ENCODE results near the gene METAP2. TPM values are rescaled to one million over a fixed set of nuclear protein-coding genes. Genes with fewer than 3 reads are reported as not detected.

METAP2 gene
- polyA plus RNA-seq, 1 donor (not counting 4 experiments of a cell fraction or from before 2014, with no cell fraction given) = 103 TPM

- FAIRE-seq (no peak), DNase-seq (ENCODE audit: low read depth, low spot score) (no peak)
- dilution Hi-C loops (cut with MboI; ENCODE audit: extremely low pct_ligation_motif_present, low sequenced_read_pairs) = no loop called here
- Histone ChIP-seq H3K4me2 (ENCODE audit: control insufficient read depth, extremely low read depth, insufficient read depth, low read depth, low read length) (peak overlapping the region; percentile 68), H3K79me2 (ENCODE audit: control insufficient read depth, insufficient read depth, low read length) (no peaks in the 10 kb centered on the region), H3K4me1 (ENCODE audit: control insufficient read depth, extremely low read depth, insufficient read depth, low read length) (peaks cover 5% of the 10 kb centered on the region), H4K20me1 (ENCODE audit: control insufficient read depth, extremely low read depth, insufficient read depth, low read length) (no peaks in the 10 kb centered on the region), H3K27me3 (ENCODE audit: control insufficient read depth, extremely low read depth, insufficient read depth, low read length) (peaks cover 37% of the 10 kb centered on the region), H2AFZ (ENCODE audit: control insufficient read depth, low read length) (peak overlapping the region; percentile 45), H3K9ac (ENCODE audit: control insufficient read depth, extremely low read depth, insufficient read depth, low read length) (no peak overlapping the region), H3K4me3 (ENCODE audit: control insufficient read depth in 2 of 3, extremely low read depth in 1 of 3, insufficient read depth in 2 of 3, low read depth in 1 of 3, low read length in 3 of 3) (peak overlapping the region; percentile 33 to 53 (median 53)), H3K27ac (ENCODE audit: control insufficient read depth, insufficient read depth, low read length) (no peak overlapping the region), H3K9me3 (ENCODE audit: control insufficient read depth, low read depth, low read length) (peaks cover 6% of the 10 kb centered on the region), H3K9me1 (ENCODE audit: control insufficient read depth, extremely low read depth, insufficient read depth, low read length) (no peaks in the 10 kb centered on the region), H3K36me3 (ENCODE audit: control insufficient read depth in 2 of 2, extremely low read depth in 1 of 2, insufficient read depth in 2 of 2, low read length in 2 of 2) (no peaks in the 10 kb centered on the region)
- TF ChIP-seq CTCF (optimal IDR thresholded peaks at IDR 0.05 in 1 of 3, IDR thresholded peaks at IDR 0.05 in 1 of 3, conservative IDR thresholded peaks at IDR 0.05 in 1 of 3; ENCODE audit: extremely low read depth in 1 of 3, insufficient read depth in 2 of 3, low read length in 3 of 3) = no peak
- TF ChIP-seq EZH2 (IDR thresholded peaks at IDR 0.05; ENCODE audit: low read length) = peak; percentile 99
Observed at GRCh38 chr12:95548056-95548538, 74.1 kb downstream of the METAP2 start.

GRCh38 chr12:95548539-95549391, 74.8 kb downstream of the METAP2 start:
- dilution Hi-C loops (cut with MboI; ENCODE audit: extremely low pct_ligation_motif_present, low sequenced_read_pairs) = no loop called here
- Histone ChIP-seq H3K9ac (ENCODE audit: control insufficient read depth, extremely low read depth, insufficient read depth, low read length) (no peak overlapping the region), H3K27ac (ENCODE audit: control insufficient read depth, insufficient read depth, low read length) (no peak overlapping the region)

More at GRCh38 chr12:95548539-95549391, 74.8 kb downstream of the METAP2 start:
- Histone ChIP-seq H3K36me3 (ENCODE audit: control insufficient read depth in 2 of 2, extremely low read depth in 1 of 2, insufficient read depth in 2 of 2, low read length in 2 of 2) (no peaks in the 10 kb centered on the region), H3K79me2 (ENCODE audit: control insufficient read depth, insufficient read depth, low read length) (no peaks in the 10 kb centered on the region), H3K27me3 (ENCODE audit: control insufficient read depth, extremely low read depth, insufficient read depth, low read length) (peaks cover 37% of the 10 kb centered on the region), H3K9me1 (ENCODE audit: control insufficient read depth, extremely low read depth, insufficient read depth, low read length) (no peaks in the 10 kb centered on the region), H3K9me3 (ENCODE audit: control insufficient read depth, low read depth, low read length) (peaks cover 6% of the 10 kb centered on the region), H3K4me1 (ENCODE audit: control insufficient read depth, extremely low read depth, insufficient read depth, low read length) (peaks cover 5% of the 10 kb centered on the region), H3K4me3 (ENCODE audit: control insufficient read depth in 2 of 3, extremely low read depth in 1 of 3, insufficient read depth in 2 of 3, low read depth in 1 of 3, low read length in 3 of 3) (peak overlapping the region; percentile 33 to 53 (median 53)), H2AFZ (ENCODE audit: control insufficient read depth, low read length) (peak overlapping the region; percentile 46), H4K20me1 (ENCODE audit: control insufficient read depth, extremely low read depth, insufficient read depth, low read length) (no peaks in the 10 kb centered on the region), H3K4me2 (ENCODE audit: control insufficient read depth, extremely low read depth, insufficient read depth, low read depth, low read length) (peak overlapping the region; percentile 68)
- no peak for DNase-seq (ENCODE audit: low read depth, low spot score)
- FAIRE-seq = no peak
- TF ChIP-seq CTCF (optimal IDR thresholded peaks at IDR 0.05 in 1 of 3, IDR thresholded peaks at IDR 0.05 in 1 of 3, conservative IDR thresholded peaks at IDR 0.05 in 1 of 3; ENCODE audit: extremely low read depth in 1 of 3, insufficient read depth in 2 of 3, low read length in 3 of 3) (no peak), EZH2 (IDR thresholded peaks at IDR 0.05; ENCODE audit: low read length) (no peak)
